HCT116 (cell line): ENCODE measurements around the gene THBS3.

Source experiments
- CTCF ChIP-seq, 3 experiments: fragments of 200-600 bp in 1 of 3; sonication (generic) in 1 of 3; IDR thresholded peaks in 2 of 3; conservative IDR thresholded peaks in 1 of 3; 2 replicates each; pipeline ENCODE4 v1.5.1; 2012 to 2017; ENCODE audit warnings: low read depth in 2 of 3, low read length in 2 of 3, antibody characterized with exemption in 1 of 3, borderline replicate concordance in 1 of 3, control low read depth in 1 of 3, mild to moderate bottlenecking in 1 of 3, mixed read lengths in 1 of 3, mixed run types in 1 of 3, moderate library complexity in 1 of 3; ENCODE audit not compliant: insufficient read depth in 1 of 3
- EZH2 ChIP-seq: fragments of 200-600 bp; sonication (generic); IDR thresholded peaks from 2 replicates; pipeline ENCODE4 v1.6.1; 2017; ENCODE audit warnings: antibody characterized with exemption, mixed run types
- EZH2phosphoT487 ChIP-seq: fragments of 200-600 bp; IDR thresholded peaks from 2 replicates; pipeline ENCODE4 v1.6.1; 2018; ENCODE audit warnings: antibody characterized with exemption, borderline replicate concordance
- MAX ChIP-seq: IDR thresholded peaks from 2 replicates; pipeline ENCODE4 v1.6.1; 2012
- POLR2A ChIP-seq: IDR thresholded peaks from 2 replicates; pipeline ENCODE4 v1.7.0; 2011; ENCODE audit warnings: borderline replicate concordance; ENCODE audit not compliant: insufficient read depth, insufficient read length; ENCODE audit errors: extremely low read depth
- POLR2AphosphoS5 ChIP-seq: IDR thresholded peaks from 2 replicates; pipeline ENCODE4 v1.6.1; 2011; ENCODE audit warnings: mild to moderate bottlenecking, low read depth, low read length, moderate library complexity
- RAD21 ChIP-seq: IDR thresholded peaks from 2 replicates; pipeline ENCODE4 v1.6.1; 2012; ENCODE audit warnings: low read depth, mild to moderate bottlenecking
- REST ChIP-seq: IDR thresholded peaks from 2 replicates; pipeline ENCODE4 v1.6.1; 2012; ENCODE audit warnings: low read depth
- SIN3A ChIP-seq: IDR thresholded peaks from 2 replicates; pipeline ENCODE4 v1.6.1; 2012; ENCODE audit warnings: low read depth
- SRF ChIP-seq: IDR thresholded peaks from 2 replicates; pipeline ENCODE4 v1.6.1; 2012; ENCODE audit warnings: low read depth
- YY1 ChIP-seq: IDR thresholded peaks from 2 replicates; pipeline ENCODE4 v1.6.1; 2011; ENCODE audit warnings: low read length, low read depth, moderate library complexity, mild to moderate bottlenecking; ENCODE audit not compliant: insufficient replicate concordance; ENCODE audit errors: extremely low read depth
- ZFX ChIP-seq: fragments of 450-650 bp; IDR thresholded peaks from 2 replicates; pipeline ENCODE4 v1.6.1; 2017
- ZNF274 ChIP-seq: fragments of 200-500 bp; sonication (Bioruptor generic); IDR thresholded peaks from 2 replicates; pipeline ENCODE4 v1.6.1; 2014; ENCODE audit warnings: mild to moderate bottlenecking, low read depth, low read length, inconsistent platforms
- TF ChIP-seq, protein P1 (sequence below): IDR thresholded peaks from 2 replicates; pipeline ENCODE4 v1.6.1; 2012

- TF ChIP-seq ZNF274, result no peak
- TF ChIP-seq EZH2, result no peak
- no peak for TF ChIP-seq CTCF (IDR thresholded peaks at IDR 0.05 in 2 of 3, conservative IDR thresholded peaks at IDR 0.05 in 1 of 3; ENCODE audit: borderline replicate concordance in 1 of 3, insufficient read depth in 1 of 3, low read depth in 2 of 3, low read length in 2 of 3)
- no peak for TF ChIP-seq MAX
- TF ChIP-seq POLR2A, result no peak
- TF ChIP-seq SRF, result no peak
- TF ChIP-seq EZH2phosphoT487, result no peak
- no peak for TF ChIP-seq YY1
- TF ChIP-seq ZFX, result no peak
- no peak for TF ChIP-seq RAD21
- TF ChIP-seq POLR2AphosphoS5, result no peak
- no peak for TF ChIP-seq REST
- no peak for TF ChIP-seq SIN3A
- TF ChIP-seq, protein P1, sequence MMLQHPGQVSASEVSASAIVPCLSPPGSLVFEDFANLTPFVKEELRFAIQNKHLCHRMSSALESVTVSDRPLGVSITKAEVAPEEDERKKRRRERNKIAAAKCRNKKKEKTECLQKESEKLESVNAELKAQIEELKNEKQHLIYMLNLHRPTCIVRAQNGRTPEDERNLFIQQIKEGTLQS, result no peak
These were observed 9.2 kb downstream of the THBS3 start for GRCh38 chr1:155198547-155198906.
